Measurements from ENCODE around the gene ACP1.

Gene ACP1

DNA sequence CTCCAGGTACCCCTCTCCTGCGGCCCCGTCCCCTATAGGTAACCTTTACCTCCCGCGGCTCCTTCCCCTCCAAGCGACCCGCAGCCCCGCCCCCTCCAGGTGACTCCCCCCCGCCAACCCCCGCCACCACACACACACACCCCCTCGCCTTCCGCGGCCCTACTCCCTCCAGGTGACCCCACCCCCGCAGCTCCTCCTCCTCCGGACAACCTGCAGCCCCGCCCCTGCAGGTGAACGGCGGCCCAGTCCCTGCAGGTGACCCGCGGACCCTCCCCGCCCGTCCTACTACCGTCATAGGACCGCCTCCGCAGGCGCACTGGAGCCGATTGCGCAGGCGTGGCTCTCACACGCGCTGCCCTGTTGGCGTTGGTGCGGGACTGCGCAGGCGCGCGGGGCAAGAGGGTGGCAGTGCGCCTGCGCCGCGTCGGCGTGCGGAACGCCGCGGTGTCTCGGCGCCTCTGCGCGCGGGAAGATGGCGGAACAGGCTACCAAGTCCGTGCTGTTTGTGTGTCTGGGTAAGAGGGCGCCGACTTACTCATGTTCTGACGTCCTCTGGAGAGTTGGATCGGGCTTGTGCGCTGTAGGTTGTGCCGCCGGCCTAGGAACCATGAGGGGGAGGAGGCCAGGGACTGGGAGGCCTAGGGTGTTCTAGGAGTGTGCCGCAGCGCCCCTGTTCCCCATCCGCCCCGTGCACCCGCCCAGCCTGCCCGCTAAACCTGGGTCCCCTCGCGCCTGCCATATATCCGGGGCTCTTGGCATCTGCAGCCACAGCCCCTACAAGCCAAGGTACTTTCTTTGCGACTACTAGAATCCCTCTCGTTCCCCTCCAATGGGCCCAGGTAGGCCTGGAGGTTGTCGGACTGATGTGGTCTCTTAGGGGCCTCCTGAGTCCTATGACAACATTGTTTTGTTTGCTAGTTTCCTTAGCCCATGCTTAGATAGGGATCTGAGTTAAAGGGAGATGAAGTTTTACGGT is at the start of gene ACP1:
TSS of gene ACP1 (plus strand) at position 455 of the 976 bp plus-strand sequence. CDS start at position 473, 18 bp downstream.
- peak; percentile 89 for DNase-seq

DNA sequence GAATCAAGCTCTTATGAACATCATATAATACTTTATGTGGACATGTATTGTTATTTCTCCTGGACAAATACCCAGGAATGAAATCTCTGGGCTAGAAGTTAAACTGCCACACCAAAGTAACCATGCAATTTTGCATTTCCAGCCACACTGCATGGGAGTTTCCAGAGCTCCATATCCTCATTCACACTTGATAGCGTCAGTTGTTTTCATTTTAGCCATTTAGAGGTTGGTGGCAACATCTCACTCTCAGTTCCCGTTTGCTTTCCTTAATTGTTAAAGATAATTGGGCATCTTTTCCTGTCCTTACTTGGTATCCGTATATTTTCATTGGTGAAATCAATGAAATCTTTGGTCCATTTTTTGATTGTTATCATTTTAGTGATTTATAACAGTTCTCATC is 48.7 kb upstream of the ACP1 start:
- DNase-seq = no peak

DNA sequence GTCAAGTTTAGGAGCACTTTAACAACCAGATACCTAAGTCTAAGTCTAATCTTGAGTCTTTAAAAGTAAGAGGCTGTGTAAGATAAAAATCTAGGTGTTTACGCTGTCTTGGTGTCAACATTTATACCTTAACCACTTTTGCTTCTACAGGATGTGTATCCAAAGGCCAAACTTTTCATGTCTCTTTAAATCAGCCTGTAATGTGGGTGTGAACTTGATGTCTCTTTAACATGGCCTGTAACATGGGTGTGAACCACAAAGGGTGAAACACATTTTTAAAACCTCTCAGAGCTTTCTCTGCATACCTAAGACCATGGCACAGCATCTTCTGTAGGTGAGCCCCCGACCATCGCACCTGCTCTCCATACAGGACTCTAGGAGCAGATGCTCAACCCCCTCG is 41.3 kb upstream of the ACP1 start:
- no peak for DNase-seq

DNA sequence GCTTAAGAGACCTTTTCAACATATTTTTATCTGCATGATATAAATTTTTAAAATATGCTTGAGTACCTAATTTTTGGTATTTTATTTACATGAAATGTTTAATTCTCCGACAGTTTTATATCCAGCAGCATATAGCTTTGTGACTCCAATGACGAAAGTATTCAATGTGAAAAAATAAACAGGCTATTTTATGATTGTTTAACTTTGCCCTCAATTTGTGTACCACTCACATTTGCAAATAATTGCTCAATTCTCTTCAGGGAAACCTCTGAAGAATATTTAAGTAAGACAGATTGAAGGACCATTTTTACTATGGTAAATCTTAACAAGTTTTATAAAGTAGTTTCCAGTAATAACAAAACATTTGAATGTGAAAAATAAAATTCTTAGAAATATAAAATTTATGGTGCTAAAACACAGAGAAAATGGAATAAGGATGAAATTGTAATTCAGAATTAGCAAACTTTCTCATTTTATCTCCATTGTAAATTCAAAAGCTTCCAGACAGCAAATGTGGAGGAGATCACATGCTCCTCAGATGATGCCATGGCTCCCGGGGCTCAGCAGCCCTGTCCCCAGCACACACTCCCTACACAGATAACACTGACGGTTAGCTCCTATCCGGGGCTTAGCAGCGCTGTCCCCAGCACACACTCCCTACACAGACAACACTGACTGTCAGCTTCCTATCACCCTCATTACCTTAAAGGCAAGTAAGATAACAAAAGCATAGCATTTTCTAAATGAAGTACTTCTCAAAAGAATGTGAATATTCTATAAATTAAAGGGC is 40.6 kb upstream of the ACP1 start:
- DNase-seq = no peak

DNA sequence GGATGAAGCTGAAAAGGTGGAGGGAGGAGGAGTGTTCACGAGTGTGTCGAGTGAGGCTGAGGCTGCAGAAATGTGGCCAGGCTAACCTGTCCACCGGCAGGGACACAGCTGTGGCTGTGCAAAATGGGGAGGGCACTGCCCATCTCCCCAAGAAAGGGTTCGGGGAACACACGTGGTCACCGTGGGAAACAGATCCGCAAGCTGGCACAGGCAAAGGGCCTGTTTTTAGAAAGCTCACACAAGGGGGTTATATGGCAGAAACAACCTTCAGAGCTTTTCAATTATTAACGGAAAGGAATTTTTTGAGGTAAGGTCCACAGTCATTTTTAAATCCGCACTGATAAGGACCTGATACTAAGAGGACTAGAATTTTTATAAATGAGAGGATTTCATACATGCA is 36.6 kb upstream of the ACP1 start:
- DNase-seq = no peak

DNA sequence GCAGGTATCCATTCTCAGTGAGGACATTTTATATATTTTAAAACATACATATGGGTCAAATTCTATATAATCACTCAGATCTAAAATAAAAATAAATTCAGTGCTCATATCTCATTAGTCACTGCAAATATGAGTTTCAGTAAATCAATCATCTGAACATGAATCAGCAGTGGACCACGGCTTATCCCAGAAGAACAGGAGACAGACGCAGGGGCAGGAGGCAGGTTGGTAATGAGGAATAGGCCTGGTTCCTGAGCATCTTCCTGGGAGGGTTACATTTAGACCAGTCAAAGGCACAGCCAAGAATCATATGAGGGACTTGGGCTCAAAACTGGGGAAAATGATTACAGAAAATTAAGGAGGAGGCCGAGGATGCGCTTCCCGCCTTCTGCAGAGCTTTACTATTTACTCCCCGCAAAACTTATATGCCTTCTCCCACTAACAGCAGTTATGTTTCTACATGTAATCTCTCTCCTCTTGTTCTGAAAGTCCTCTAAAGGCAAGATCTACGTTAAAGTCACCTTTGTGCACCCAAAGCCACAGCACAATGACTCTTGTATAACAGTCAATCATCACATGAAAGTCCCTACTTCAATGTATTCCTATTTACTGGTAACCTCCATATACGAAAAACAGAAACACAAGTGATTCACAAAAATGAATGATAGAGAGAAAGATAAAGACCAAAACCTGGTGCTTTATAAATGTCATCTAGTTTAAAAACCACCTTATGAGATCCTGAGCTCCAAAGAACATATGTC is 36.0 kb upstream of the ACP1 start:
- DNase-seq = no peak

DNA sequence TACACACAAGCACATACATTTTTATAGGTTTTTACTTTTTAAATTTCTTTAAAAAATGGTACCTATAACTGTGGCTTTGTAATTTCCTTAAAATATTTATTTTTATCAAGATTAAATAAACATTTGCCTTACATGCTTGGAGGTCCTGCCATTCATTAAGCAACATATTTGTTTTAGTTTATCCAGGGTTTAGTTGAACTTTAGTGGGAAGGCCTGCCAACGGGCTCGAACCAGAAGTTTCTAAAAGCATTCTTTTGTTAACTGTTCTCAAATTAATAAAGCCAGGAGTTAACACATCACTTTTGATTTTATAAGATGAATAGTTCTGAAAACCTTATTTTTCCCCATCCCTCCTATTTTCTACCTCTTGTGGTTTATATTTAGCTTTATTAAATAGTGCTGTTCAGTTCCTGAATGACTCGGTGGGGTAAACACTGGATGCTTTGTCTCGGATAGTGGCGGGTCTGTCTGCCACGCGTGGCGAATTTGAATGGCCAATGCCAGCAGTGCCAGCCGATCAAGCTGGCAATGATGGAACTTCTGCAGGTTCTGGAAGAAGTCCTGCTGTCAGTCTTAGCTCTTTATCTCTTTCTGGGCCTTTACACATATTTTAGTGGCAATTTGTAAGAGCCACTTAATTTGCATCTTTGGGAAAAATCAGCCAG is 33.1 kb upstream of the ACP1 start:
- DNase-seq = no peak

DNA sequence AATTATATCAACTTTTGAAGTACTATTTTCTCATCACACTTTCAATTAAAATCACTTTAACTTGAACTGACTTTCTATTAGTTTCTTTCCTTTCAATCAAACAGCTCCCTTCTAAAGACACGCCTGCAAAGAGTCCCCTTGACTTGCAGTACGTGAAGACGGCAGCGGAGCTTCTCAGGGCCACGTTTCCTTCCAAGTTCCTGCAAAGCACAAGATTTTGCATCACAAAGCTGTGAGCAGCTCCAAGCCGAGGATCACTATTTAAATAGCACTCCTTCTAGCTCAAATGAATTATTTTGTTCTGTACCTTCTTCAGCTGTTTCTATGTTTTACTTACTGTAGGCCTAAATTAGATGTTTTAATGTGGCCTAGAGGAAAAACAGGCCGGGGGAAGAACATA is 31.7 kb upstream of the ACP1 start:
- no peak for DNase-seq

DNA sequence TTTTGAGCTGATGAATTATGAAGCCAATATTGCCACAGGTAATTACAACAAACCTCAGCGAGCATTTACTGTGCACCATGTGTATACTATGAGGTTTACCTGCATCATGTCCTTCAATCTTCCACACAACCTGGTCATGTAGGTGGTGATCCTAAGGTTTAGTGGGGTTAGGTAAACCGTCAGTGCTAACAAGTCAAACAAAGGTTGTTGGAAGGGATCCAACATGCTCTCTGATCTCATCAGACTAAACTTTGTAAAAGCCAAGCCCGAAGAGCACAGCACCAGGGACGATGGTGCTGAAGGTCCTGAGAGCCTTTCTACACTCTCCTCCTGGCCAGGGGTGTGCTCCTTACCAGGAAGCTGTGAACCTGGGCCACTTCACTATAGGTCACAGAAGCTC is 30.3 kb upstream of the ACP1 start:
- DNase-seq = no peak

DNA sequence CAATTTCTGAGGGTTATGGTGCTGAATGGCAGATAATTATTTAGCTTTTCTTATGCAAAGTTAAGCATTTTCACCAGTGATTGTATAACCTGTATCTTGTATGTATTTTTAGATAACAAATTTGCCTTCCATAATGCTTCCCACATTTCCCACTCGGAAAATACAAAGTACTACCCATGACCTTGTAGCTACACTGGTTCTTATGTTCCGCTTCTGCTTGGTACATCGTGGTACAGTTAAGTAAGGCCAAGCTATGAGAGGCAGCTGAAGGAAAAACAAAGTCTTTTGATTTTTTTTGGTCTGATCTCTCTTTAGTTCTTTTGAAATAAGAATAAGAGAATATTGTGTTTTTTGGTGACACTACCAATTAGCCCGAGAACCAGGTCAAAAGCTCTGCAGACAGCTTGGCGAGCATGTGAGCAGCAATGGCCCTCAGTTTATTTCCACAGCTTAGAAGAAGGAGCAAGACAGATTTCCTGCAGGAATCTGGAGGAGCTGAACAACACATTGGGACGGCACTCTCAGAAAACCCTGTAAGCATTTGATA is 27.7 kb upstream of the ACP1 start:
- DNase-seq = no peak

DNA sequence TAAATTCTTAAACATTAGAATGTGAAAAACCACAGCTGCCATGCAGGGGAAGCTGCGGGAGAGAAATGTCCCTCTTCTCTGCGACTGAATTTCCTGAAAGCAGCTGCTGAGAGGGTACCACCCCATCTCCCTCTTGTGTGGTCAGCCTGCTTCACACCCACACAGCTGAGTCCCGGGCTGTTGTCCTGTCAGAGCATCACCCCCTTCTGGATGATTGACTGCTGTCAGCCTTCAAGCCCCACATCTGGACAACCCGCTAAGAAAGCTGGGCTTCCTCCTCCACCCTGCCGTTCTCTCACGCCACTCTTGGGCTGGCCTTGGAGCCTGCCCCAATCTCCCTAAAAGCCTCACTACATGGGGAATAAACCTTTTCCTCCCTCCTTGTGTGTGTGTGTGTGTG is 26.9 kb upstream of the ACP1 start:
- DNase-seq = no peak

DNA sequence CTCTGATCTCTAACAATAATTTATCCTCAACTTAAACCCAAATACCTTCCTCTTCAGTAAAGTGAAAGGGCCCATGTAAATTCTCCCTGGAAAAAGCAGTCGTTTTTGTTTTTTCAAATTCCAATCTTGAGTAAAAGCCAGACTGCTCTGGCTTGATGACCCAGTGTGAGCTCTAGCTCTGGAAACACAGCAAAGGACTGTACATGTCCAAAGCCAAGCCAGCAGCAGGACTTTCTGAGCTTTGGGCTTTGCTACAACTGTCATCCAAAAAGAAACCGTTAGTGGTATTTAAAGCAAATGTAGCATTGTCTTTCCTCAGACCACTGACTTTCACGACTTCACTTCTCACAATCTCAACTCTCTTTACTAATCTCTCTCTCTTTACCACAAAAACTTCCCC is 26.3 kb upstream of the ACP1 start:
- no peak for DNase-seq

DNA sequence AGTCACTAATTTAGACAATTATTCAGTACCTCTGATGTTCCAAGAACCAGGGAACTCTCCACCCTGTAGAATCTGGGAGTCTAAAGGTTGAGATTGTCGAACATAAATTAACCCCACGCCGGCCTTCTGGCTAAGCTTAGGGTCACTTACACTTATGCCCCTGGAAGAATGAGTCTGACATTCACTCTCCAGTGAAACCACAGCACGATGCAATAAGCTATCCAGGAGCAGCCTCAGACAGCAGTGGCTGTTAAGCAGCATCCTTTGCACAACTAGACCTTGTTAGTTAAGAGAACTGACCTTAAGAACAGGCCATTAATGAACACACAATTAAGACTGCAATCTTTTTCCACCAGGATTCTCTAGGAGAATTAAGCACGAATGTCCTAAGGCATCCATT is 25.9 kb upstream of the ACP1 start:
- DNase-seq = no peak

DNA sequence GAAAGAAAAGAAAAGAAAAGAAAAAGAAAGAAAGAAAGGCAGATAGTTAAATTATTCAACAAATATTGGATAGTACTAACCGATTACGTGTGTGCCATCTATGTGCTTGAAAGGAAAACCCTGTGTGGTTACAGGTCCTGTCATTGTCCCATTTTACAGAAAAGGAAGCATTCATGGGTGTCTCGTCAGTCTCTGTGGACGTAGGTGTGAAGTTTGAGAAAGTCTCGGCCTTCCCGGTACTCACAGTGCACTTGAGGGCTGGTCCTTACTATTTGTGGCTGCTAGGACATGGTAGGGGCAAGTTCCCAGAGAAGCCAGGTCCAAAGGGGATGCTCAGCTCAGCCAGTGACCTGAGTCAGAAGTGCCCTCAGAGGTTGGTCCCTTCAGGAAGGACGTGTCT is 20.2 kb upstream of the ACP1 start:
- no peak for DNase-seq

DNA sequence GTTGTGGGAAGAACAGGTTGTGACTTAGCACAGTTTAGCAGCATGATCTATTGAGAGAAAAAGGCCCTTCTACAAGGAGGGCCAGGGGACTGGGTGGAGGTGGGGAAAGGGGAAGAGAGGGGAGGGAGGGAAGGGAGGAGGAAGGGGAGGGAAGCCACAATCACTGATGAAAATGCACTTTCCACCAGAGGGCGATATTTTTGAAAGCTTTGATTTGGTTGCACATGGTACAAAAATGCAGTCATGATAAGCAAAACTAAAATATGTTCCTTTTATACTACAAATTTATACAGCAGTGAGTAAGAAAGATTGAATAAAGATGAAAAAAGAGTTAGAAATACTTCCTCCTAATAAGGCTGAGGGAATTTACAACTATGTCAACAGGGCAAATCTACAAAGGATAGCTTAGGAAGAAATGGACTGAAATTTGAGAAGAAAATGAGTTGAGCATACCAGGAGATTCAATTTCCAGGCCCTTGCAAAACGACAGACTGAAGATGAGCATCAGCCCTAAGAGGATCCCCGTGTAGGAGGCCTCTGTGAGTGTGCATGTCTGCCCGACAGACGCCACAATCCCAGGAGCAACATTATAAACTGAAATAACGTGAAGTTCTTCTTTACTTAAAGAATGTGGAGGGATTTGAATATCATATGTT is 18.1 kb upstream of the ACP1 start:
- peak; percentile 59 for DNase-seq

DNA sequence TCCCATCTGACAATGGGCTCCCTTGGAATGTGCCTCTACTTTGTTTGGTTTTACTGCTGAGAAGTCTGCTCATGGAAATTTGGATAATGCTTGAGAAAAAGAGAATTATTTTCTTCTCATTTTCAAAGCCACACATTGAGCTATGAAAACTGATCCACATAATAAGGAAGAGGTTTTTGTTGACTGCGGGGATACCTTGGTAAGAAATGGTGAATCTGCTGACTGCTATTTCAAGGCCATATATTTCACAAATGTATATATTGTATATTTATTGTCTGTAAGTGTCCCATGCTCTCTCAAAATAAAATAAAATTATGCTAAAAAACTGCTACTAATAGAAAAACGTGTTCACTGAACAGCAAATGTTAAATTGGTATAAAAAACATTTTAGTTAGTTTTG is 16.0 kb upstream of the ACP1 start:
- DNase-seq = no peak

DNA sequence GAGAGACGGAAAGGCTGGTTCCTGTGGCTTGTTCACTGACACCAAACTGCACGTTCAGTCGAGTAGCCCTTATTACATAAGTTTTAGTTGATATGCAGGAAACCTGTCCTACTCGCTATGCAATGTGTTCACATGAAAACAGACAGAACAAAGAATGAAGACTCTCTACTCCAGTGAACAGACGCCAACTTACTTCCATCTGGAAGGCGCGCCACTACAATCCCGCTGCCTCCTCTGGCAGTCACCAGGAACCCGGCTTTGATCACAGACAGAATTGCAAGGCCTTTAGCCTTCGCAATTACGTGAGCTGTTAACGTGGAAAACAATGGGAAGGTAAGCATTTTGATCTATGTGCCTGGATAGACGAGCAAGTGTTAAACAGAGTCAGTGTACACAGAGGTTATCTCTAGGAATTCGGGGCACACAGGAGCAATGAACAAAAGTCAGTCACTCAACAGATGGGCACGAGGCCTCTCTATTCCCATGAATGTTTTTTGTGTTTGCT is 15.2 kb upstream of the ACP1 start:
- no peak for DNase-seq

DNA sequence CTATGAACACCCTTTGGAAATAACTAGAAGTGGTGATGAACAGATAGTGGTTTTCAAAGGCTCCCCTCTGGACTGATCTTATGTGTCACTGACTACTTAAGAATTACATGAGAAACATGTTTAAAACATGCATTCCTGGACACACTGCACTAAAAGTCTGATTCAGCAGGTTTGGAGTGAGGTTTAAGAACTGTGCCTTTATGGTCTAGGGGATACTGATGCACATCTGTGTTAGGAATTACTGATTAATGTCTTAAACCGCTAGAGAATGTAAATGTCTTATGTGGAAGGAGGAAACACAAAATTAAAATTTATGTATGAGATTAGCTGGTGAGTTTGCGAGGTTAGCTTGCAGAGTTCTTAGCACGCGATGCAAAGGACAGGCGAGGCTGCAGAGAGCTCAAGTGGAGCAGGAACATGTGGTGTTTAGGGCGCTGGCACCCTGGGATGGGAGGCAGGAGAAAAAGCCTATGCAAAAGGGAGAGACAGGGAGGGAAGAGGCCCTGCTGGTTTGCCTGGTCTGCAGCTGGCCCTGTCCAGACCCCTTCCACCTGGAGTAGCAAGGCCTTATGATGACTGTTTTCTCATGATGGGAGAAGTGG is 12.6 kb upstream of the ACP1 start:
- DNase-seq = no peak

DNA sequence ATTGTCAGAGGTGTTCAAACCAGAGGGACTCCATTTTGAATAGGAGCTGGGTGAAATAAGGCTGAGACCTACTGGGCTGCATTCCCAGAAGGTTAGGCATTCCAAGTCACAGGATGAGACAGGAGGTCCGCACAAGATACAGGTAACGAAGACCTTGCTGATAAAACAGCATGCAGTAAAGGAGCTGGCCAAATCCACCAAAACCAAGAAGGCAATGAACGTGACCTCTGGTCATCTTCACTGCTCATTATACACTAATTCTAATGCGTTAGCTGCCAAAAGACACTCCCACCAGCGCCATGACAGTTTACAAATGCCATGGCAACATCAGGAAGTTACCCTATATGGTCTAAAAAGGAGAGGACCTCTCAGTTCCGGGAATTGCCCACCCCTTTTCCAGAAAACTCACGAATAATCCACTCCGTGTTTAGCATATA is 11.5 kb upstream of the ACP1 start:
- no peak for DNase-seq

DNA sequence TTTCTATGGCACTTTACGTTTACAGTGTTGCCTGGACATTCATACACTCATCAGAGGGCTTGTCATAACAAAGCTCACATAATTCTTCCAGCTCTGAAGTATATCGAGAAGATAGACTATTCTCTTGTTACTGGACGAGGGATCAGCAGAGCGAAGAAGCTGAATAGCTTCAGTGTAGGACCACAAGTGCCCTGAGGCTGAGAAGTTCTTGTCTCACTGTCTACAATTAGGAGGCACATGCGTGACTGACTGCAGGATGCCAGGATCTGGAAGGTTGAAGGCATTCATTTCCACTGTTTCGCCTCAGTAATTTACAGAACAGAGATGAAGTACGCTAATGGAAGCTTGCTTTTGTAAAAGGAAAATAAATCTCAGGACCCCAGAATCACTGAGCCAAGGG is 10.5 kb upstream of the ACP1 start:
- DNase-seq = no peak

DNA sequence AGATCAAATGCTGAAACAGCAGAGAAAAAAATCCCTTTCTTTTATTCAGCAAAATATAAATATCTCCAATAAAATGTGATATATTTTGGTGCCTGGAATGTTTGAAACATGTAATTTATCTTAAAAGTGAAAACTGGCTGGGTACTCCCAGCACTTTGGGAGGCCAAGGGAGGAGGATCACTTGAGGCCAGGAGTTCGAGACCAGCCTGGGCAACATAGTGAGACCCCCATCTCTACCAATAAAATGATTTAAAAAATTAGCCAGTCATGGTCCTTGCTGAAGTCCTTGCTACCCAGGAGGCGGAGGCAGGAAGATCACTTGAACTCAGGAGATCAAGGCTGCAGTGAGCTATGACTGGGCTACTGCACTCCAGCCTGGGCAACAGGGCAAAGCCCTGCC is 9.6 kb upstream of the ACP1 start:
- no peak for DNase-seq

Measured in NCI-H2081 treated with DMSO at 0.1 percent for 48 hours (cell line).